ENCODE measurements around the gene LAMC2. TPM values are rescaled to one million over a fixed set of nuclear protein-coding genes. Genes with fewer than 3 reads are reported as not detected.

Gene LAMC2
- total and polyA plus RNA-seq, 2 of the 13 experiments (the other 11 are each of a cell fraction or from before 2014, with no cell fraction given) = 0.03 TPM; not detected in 1

- H3K4me3 ChIP-seq (replicated peaks in 1 of 3; ENCODE audit: insufficient read depth in 1 of 3, low read depth in 2 of 3, low read length in 3 of 3) = no peak overlapping the region
- no peaks in the 10 kb centered on the region for H3K36me3 ChIP-seq (replicated peaks in 1 of 2; ENCODE audit: control insufficient read depth in 1 of 2, insufficient read depth in 2 of 2, low read length in 2 of 2)
- H3K4me1 ChIP-seq (ENCODE audit: insufficient read depth, low read length) = no peaks in the 10 kb centered on the region
- no peak for FAIRE-seq
- no peaks in the 10 kb centered on the region for H3K9me3 ChIP-seq (ENCODE audit: low read length)
- H3K27ac ChIP-seq (ENCODE audit: extremely low read length, insufficient read depth, low read length) = no peak overlapping the region
- TF ChIP-seq CREB1 (IDR thresholded peaks at IDR 0.05) (no peak), CREB1 (CRISPR knock-in tag; IDR thresholded peaks at IDR 0.05) (no peak), BRD4 (CRISPR knock-in tag; IDR thresholded peaks at IDR 0.05) (no peak), SKI (IDR thresholded peaks at IDR 0.05; ENCODE audit: partially characterized antibody) (no peak), DBP (CRISPR knock-in tag; IDR thresholded peaks at IDR 0.05; ENCODE audit: not compliant biosample characterization) (no peak), ISL2 (CRISPR knock-in tag; IDR thresholded peaks at IDR 0.05) (no peak), ZFP36L2 (CRISPR knock-in tag; IDR thresholded peaks at IDR 0.05) (no peak), GATAD2A (CRISPR knock-in tag; IDR thresholded peaks at IDR 0.05) (no peak), KLF15 (CRISPR knock-in tag; IDR thresholded peaks at IDR 0.05; ENCODE audit: borderline replicate concordance) (no peak)
- TF ChIP-seq, protein P1, sequence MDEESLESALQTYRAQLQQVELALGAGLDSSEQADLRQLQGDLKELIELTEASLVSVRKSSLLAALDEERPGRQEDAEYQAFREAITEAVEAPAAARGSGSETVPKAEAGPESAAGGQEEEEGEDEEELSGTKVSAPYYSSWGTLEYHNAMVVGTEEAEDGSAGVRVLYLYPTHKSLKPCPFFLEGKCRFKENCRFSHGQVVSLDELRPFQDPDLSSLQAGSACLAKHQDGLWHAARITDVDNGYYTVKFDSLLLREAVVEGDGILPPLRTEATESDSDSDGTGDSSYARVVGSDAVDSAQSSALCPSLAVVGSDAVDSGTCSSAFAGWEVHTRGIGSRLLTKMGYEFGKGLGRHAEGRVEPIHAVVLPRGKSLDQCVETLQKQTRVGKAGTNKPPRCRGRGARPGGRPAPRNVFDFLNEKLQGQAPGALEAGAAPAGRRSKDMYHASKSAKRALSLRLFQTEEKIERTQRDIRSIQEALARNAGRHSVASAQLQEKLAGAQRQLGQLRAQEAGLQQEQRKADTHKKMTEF (CRISPR knock-in tag; IDR thresholded peaks at IDR 0.05) = no peak
- TF ChIP-seq, protein P2, sequence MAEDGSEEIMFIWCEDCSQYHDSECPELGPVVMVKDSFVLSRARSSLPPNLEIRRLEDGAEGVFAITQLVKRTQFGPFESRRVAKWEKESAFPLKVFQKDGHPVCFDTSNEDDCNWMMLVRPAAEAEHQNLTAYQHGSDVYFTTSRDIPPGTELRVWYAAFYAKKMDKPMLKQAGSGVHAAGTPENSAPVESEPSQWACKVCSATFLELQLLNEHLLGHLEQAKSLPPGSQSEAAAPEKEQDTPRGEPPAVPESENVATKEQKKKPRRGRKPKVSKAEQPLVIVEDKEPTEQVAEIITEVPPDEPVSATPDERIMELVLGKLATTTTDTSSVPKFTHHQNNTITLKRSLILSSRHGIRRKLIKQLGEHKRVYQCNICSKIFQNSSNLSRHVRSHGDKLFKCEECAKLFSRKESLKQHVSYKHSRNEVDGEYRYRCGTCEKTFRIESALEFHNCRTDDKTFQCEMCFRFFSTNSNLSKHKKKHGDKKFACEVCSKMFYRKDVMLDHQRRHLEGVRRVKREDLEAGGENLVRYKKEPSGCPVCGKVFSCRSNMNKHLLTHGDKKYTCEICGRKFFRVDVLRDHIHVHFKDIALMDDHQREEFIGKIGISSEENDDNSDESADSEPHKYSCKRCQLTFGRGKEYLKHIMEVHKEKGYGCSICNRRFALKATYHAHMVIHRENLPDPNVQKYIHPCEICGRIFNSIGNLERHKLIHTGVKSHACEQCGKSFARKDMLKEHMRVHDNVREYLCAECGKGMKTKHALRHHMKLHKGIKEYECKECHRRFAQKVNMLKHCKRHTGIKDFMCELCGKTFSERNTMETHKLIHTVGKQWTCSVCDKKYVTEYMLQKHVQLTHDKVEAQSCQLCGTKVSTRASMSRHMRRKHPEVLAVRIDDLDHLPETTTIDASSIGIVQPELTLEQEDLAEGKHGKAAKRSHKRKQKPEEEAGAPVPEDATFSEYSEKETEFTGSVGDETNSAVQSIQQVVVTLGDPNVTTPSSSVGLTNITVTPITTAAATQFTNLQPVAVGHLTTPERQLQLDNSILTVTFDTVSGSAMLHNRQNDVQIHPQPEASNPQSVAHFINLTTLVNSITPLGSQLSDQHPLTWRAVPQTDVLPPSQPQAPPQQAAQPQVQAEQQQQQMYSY (CRISPR knock-in tag; IDR thresholded peaks at IDR 0.05) = no peak
- TF ChIP-seq, protein P3, sequence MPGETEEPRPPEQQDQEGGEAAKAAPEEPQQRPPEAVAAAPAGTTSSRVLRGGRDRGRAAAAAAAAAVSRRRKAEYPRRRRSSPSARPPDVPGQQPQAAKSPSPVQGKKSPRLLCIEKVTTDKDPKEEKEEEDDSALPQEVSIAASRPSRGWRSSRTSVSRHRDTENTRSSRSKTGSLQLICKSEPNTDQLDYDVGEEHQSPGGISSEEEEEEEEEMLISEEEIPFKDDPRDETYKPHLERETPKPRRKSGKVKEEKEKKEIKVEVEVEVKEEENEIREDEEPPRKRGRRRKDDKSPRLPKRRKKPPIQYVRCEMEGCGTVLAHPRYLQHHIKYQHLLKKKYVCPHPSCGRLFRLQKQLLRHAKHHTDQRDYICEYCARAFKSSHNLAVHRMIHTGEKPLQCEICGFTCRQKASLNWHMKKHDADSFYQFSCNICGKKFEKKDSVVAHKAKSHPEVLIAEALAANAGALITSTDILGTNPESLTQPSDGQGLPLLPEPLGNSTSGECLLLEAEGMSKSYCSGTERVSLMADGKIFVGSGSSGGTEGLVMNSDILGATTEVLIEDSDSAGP (CRISPR knock-in tag; IDR thresholded peaks at IDR 0.05; ENCODE audit: borderline replicate concordance) = no peak
- TF ChIP-seq, protein P4, sequence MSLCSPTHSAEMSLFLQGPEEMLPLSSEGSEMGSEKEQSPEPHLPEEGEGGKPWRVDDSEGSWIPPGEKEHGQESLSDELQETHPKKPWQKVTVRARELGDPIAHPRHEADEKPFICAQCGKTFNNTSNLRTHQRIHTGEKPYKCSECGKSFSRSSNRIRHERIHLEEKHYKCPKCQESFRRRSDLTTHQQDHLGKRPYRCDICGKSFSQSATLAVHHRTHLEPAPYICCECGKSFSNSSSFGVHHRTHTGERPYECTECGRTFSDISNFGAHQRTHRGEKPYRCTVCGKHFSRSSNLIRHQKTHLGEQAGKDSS (CRISPR knock-in tag; IDR thresholded peaks at IDR 0.05; ENCODE audit: borderline replicate concordance, low read depth) = no peak
- intact Hi-C loops (cut with micrococcal nuclease; ENCODE audit: unreplicated experiment) (no loop called here), in situ Hi-C loops (cut with HindIII; ENCODE audit: extremely low pct_ligation_motif_present, low pct_unique_long_range_greater_than_20kb) (no loop called here)
- no peak overlapping the region for H3K4me2 ChIP-seq (ENCODE audit: low read depth, low read length)
- no peaks in the 10 kb centered on the region for H4K20me1 ChIP-seq (ENCODE audit: insufficient read depth, low read length)
- no peak overlapping the region for H3K9ac ChIP-seq (ENCODE audit: insufficient read depth, low read depth, low read length)
- no peak overlapping the region for H2AFZ ChIP-seq (ENCODE audit: low read length)
- CTCF ChIA-PET (ENCODE audit: low intra/inter-chr PET ratio, low total read pairs) = no interaction called here
- BruUV-seq (replicated peaks) = no TSS peak
- no peaks in the 10 kb centered on the region for H3K79me2 ChIP-seq (ENCODE audit: insufficient read depth, low read length)
- WGBS (ENCODE audit: low lambda C conversion rate) = 0% methylated on average over 1 of the region's 1 CpG
- POLR2A ChIA-PET = no interaction called here
- ATAC-seq = no peak
- no peaks in the 10 kb centered on the region for H3K27me3 ChIP-seq (ENCODE audit: control insufficient read depth in 1 of 2, insufficient read depth in 2 of 2, low read length in 2 of 2)
- no peak for DNase-seq (ENCODE audit: low spot score)
These were observed 26.8 kb downstream of the LAMC2 start for GRCh38 chr1:183212870-183213269.
